Measurements from ENCODE around the gene SPRY4. TPM values are rescaled to one million over a fixed set of nuclear protein-coding genes. Genes with fewer than 3 reads are reported as not detected.

Gene SPRY4
- total and polyA plus RNA-seq, 2 of the 13 experiments (the other 11 are each of a cell fraction or from before 2014, with no cell fraction given): 8.9 to 17.8 TPM

- intact Hi-C loops (cut with micrococcal nuclease; ENCODE audit: unreplicated experiment): no loop called here
- no peaks in the 10 kb centered on the region for H3K9me3 ChIP-seq (ENCODE audit: low read length)
- in situ Hi-C loops (cut with HindIII; ENCODE audit: extremely low pct_ligation_motif_present, low pct_unique_long_range_greater_than_20kb): loop anchor here (25.0 kb wide), 1 partner anchor 154 kb away; no protein-coding TSS in a partner anchor
- TF ChIP-seq ZSCAN25 (CRISPR knock-in tag; IDR thresholded peaks at IDR 0.05) (no peak), NONO (IDR thresholded peaks at IDR 0.05) (no peak), NONO (CRISPR knock-in tag; conservative IDR thresholded peaks at IDR 0.05) (no peak), EP300 (IDR thresholded peaks at IDR 0.05; ENCODE audit: low read depth in 2 of 2, low read length in 2 of 2) (no peak), EP300 (CRISPR knock-in tag; IDR thresholded peaks at IDR 0.05; ENCODE audit: borderline replicate concordance) (no peak)
- no peak overlapping the region for H3K4me3 ChIP-seq (replicated peaks in 1 of 3; ENCODE audit: insufficient read depth in 1 of 3, low read depth in 2 of 3, low read length in 3 of 3)
- ChIA-PET CTCF (ENCODE audit: low intra/inter-chr PET ratio, low total read pairs) (no interaction called here), POLR2A (no interaction called here)
- no peak overlapping the region for H3K27ac ChIP-seq (ENCODE audit: extremely low read length, insufficient read depth, low read length)
- peaks cover 40 to 75% of the 10 kb centered on the region in 2 experiments for H3K36me3 ChIP-seq (replicated peaks in 1 of 2; ENCODE audit: control insufficient read depth in 1 of 2, insufficient read depth in 2 of 2, low read length in 2 of 2)
- BruUV-seq (replicated peaks): no TSS peak
- peaks cover 99% of the 10 kb centered on the region for H3K79me2 ChIP-seq (ENCODE audit: insufficient read depth, low read length)
- no peak for DNase-seq (ENCODE audit: low spot score)
- H4K20me1 ChIP-seq (ENCODE audit: insufficient read depth, low read length): peaks cover 94% of the 10 kb centered on the region
- H3K27me3 ChIP-seq (ENCODE audit: control insufficient read depth in 1 of 2, insufficient read depth in 2 of 2, low read length in 2 of 2): no peaks in the 10 kb centered on the region; a peak in 1 of 5 replicates
- no peak for ATAC-seq
- H3K4me1 ChIP-seq (ENCODE audit: insufficient read depth, low read length): peaks cover 86% of the 10 kb centered on the region
- no peak for FAIRE-seq
- no peak overlapping the region for H3K4me2 ChIP-seq (ENCODE audit: low read depth, low read length)
- H2AFZ ChIP-seq (ENCODE audit: low read length): no peak overlapping the region
- no peak overlapping the region for H3K9ac ChIP-seq (ENCODE audit: insufficient read depth, low read depth, low read length)
- 82% methylated on average over 4 of the region's 4 CpGs for WGBS (ENCODE audit: low lambda C conversion rate)
These were observed 8.8 kb downstream of the SPRY4 start for GRCh38 chr5:142316051-142316450.

- no TSS peak for BruUV-seq (replicated peaks)
- peaks cover 93% of the 10 kb centered on the region for H4K20me1 ChIP-seq (ENCODE audit: insufficient read depth, low read length)
These were observed 9.5 kb downstream of the SPRY4 start for GRCh38 chr5:142315096-142315900.

More at GRCh38 chr5:142315096-142315900, 9.5 kb downstream of the SPRY4 start:
- DNase-seq (ENCODE audit: low spot score) (no peak), ATAC-seq (no peak), FAIRE-seq (no peak)
- no peak overlapping the region for H3K4me3 ChIP-seq (replicated peaks in 1 of 3; ENCODE audit: insufficient read depth in 1 of 3, low read depth in 2 of 3, low read length in 3 of 3)
- no peaks in the 10 kb centered on the region for H3K9me3 ChIP-seq (ENCODE audit: low read length)
- POLR2A ChIA-PET: no interaction called here
- in situ Hi-C loops (cut with HindIII; ENCODE audit: extremely low pct_ligation_motif_present, low pct_unique_long_range_greater_than_20kb) (loop anchor here (25.0 kb wide), 1 partner anchor 153 kb away; no protein-coding TSS in a partner anchor), intact Hi-C loops (cut with micrococcal nuclease; ENCODE audit: unreplicated experiment) (no loop called here)
- no peaks in the 10 kb centered on the region; a peak in 1 of 5 replicates for H3K27me3 ChIP-seq (ENCODE audit: control insufficient read depth in 1 of 2, insufficient read depth in 2 of 2, low read length in 2 of 2)
- no peak overlapping the region for H3K4me2 ChIP-seq (ENCODE audit: low read depth, low read length)
- H3K9ac ChIP-seq (ENCODE audit: insufficient read depth, low read depth, low read length): no peak overlapping the region
- H3K4me1 ChIP-seq (ENCODE audit: insufficient read depth, low read length): peaks cover 82% of the 10 kb centered on the region
- 96% methylated on average over 6 of the region's 6 CpGs for WGBS (ENCODE audit: low lambda C conversion rate)
- no peak overlapping the region for H2AFZ ChIP-seq (ENCODE audit: low read length)
- peaks cover 45 to 81% of the 10 kb centered on the region in 2 experiments for H3K36me3 ChIP-seq (replicated peaks in 1 of 2; ENCODE audit: control insufficient read depth in 1 of 2, insufficient read depth in 2 of 2, low read length in 2 of 2)
- CTCF ChIA-PET (ENCODE audit: low intra/inter-chr PET ratio, low total read pairs): no interaction called here
- no peak overlapping the region for H3K27ac ChIP-seq (ENCODE audit: extremely low read length, insufficient read depth, low read length)
- peak; percentile 86 for TF ChIP-seq ZNF629 (CRISPR knock-in tag; conservative IDR thresholded peaks at IDR 0.05)
- TF ChIP-seq ZSCAN29 (CRISPR knock-in tag; conservative IDR thresholded peaks at IDR 0.05): no peak
- peaks cover 98% of the 10 kb centered on the region for H3K79me2 ChIP-seq (ENCODE audit: insufficient read depth, low read length)

Measured in HepG2 (cell line).